ENCODE measurements around the gene STK32B.

GRCh38 chr4:5341526-5341925, 290.2 kb downstream of the STK32B start:
- TF ChIP-seq ELF4 (IDR thresholded peaks at IDR 0.05) (no peak), FOXK2 (IDR thresholded peaks at IDR 0.05) (no peak), TARDBP (IDR thresholded peaks at IDR 0.05) (no peak), FOXM1 (IDR thresholded peaks at IDR 0.05; ENCODE audit: borderline replicate concordance) (no peak)
